Tibial nerve (tissue), 4 donors: ENCODE data around the gene BBS4. TPM values are rescaled to one million over a fixed set of nuclear protein-coding genes. Genes with fewer than 3 reads are reported as not detected.
"Not testable (repeated sequence)": the region's sequence is repeated elsewhere in the genome, so short reads cannot be mapped to it uniquely, and the experiment has no call there.

ENCODE experiments used
- DNase-seq, 2 donors: peaks; one replicate each; pipeline ENCODE4 v3.0.0-alpha.2; 2019; ENCODE audit warnings: low spot score in 2 of 2
- H3K27ac ChIP-seq, 4 donors: fragments of 200-600 bp; sonication (generic) in 3 of 4; one replicate each; pipeline ENCODE4 v1.5.1; 2017 to 2019; ENCODE audit warnings: mild to moderate bottlenecking in 1 of 4
- H3K27me3 ChIP-seq, 2 donors: fragments of 200-600 bp; sonication (generic) in 1 of 2; one replicate each; pipeline versions ENCODE4 v1.5.1 to v1.6.0; 2017 to 2019
- H3K36me3 ChIP-seq, 3 donors: fragments of 200-600 bp; sonication (generic); one replicate each; pipeline ENCODE4 v1.5.1; 2018 to 2019
- H3K4me1 ChIP-seq, 4 donors: fragments of 200-600 bp; sonication (generic) in 3 of 4; one replicate each; pipeline ENCODE4 v1.5.1; 2017 to 2019
- H3K4me3 ChIP-seq, 4 donors: fragments of 200-600 bp; sonication (generic) in 3 of 4; one replicate each; pipeline ENCODE4 v1.5.1; 2017 to 2019; ENCODE audit warnings: mild to moderate bottlenecking in 1 of 4, moderate library complexity in 1 of 4
- H3K9me3 ChIP-seq, 4 donors: fragments of 200-600 bp; sonication (generic) in 3 of 4; one replicate each; pipeline ENCODE4 v1.5.1; 2017 to 2019
- EP300 ChIP-seq, 2 donors: sonication (generic); formaldehyde crosslinking; IDR thresholded peaks; one replicate each; pipeline ENCODE4 v1.6.1; 2017; ENCODE audit warnings: antibody characterized with exemption in 2 of 2, mild to moderate bottlenecking in 1 of 2
- POLR2A ChIP-seq, 2 donors: fragments of 450-650 bp; IDR thresholded peaks; one replicate each; pipeline ENCODE4 v1.6.1; 2017; ENCODE audit warnings: antibody characterized with exemption in 2 of 2, mild to moderate bottlenecking in 2 of 2, moderate library complexity in 2 of 2
- WGBS, 2 donors: methylation state at CpG; one replicate each; pipeline ENCODE4 v1.1.5; 2018; 5-methylcytosine and 5-hydroxymethylcytosine counted together
- total RNA-seq, 4 donors: library from RNA; depleted of rRNA; stranded (reverse); fragments of >200 nt; gene quantifications; one replicate each; pipeline ENCODE4 v1.1.0, GENCODE V29; 2016
- TF ChIP-seq, protein P1 (sequence below), 5 experiments: fragments of 200-600 bp in 3 of 5; fragments of 450-650 bp in 2 of 5; sonication (generic) in 3 of 5; IDR thresholded peaks; one replicate each; pipeline ENCODE4 v1.5.1; 2016 to 2019; ENCODE audit warnings: antibody characterized with exemption in 5 of 5, mild to moderate bottlenecking in 3 of 5, moderate library complexity in 2 of 5

BBS4 gene
- total RNA-seq, 4 donors from 2014 or later, result 28.4 to 63.3 (median 38.7) TPM

DNA sequence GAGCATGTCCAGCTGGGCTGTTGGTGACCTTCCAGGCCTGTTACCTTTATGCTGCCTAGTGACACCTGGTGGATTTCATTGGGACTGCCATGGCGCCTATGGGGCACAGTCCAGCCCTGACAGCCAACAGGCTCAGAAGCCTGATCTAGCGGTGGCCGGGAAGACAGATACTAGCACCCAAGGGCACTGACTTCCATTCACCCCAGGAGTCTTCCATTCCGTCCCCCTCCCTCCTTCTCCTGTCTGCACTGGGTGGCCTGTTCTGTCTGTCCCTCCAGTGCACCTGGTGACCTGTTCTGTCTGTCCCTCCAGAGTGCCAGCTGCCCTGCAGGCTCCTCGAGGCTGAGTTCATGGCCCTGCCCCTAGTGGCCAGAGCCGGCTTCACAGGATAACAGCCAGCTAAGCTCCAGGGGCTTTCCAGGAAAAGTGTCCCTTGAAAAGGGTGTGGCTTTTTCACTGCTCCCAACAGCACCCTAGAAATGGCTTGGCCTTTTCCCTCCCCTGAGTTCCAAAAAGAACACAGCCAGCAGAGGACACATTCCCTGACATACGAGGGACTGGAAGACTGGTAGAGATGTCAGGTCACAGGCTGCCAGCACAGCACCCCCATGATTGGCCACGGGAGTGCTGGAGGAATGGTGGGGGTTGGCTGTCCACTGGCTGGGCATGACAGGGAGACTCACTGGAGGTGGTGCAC is 15.2 kb upstream of the BBS4 start:
- peak overlapping the region in 1 of 4 donors; percentile 6 for H3K4me3 ChIP-seq
- H3K36me3 ChIP-seq, H3K27me3 ChIP-seq, H3K9me3 ChIP-seq, H3K27ac ChIP-seq, H3K4me1 ChIP-seq: not testable (repeated sequence)
- TF ChIP-seq, protein P1, sequence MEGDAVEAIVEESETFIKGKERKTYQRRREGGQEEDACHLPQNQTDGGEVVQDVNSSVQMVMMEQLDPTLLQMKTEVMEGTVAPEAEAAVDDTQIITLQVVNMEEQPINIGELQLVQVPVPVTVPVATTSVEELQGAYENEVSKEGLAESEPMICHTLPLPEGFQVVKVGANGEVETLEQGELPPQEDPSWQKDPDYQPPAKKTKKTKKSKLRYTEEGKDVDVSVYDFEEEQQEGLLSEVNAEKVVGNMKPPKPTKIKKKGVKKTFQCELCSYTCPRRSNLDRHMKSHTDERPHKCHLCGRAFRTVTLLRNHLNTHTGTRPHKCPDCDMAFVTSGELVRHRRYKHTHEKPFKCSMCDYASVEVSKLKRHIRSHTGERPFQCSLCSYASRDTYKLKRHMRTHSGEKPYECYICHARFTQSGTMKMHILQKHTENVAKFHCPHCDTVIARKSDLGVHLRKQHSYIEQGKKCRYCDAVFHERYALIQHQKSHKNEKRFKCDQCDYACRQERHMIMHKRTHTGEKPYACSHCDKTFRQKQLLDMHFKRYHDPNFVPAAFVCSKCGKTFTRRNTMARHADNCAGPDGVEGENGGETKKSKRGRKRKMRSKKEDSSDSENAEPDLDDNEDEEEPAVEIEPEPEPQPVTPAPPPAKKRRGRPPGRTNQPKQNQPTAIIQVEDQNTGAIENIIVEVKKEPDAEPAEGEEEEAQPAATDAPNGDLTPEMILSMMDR (IDR thresholded peaks at IDR 0.05), result peak; percentile 57 to 73 (median 68)
- DNase-seq, result peak; percentile 56 to 84
- WGBS, 2 donors, result 5 to 8% methylated on average over 7 of the region's 8 CpGs

DNA sequence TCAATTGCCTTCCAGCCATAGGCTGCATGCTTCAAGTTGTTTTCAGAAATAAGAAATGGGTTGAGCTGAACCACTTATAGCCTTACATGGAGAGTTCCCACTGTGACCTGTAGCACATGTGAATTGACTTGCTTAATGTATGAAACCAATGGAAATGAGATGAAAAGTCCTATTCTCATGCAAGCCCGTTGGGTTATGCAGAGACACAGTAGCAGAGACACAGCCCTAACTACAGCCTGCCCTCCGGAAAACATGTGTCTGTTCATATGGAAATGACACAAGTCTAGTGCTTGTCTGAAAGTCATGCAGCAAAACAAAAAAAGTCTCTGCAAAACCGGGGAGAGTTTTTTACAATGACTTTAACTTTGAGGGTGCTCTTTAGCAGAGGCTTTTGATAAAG is 14.5 kb upstream of the BBS4 start:
- no peak for DNase-seq
- WGBS, 2 donors, result 16 to 19% methylated on average over 3 of the region's 3 CpGs
- Histone ChIP-seq H3K4me1 (peaks cover 0 to 6% (median 0%) of the 10 kb centered on the region in 4 donors), H3K9me3 (no peaks in the 10 kb centered on the region), H3K4me3 (no peak overlapping the region), H3K27me3 (peaks cover 0 to 3% of the 10 kb centered on the region in 2 donors), H3K36me3 (no peaks in the 10 kb centered on the region), H3K27ac (no peak overlapping the region)
- TF ChIP-seq, protein P1 (IDR thresholded peaks at IDR 0.05), result no peak
- TF ChIP-seq EP300 (IDR thresholded peaks at IDR 0.05) (no peak), POLR2A (IDR thresholded peaks at IDR 0.05) (no peak)

DNA sequence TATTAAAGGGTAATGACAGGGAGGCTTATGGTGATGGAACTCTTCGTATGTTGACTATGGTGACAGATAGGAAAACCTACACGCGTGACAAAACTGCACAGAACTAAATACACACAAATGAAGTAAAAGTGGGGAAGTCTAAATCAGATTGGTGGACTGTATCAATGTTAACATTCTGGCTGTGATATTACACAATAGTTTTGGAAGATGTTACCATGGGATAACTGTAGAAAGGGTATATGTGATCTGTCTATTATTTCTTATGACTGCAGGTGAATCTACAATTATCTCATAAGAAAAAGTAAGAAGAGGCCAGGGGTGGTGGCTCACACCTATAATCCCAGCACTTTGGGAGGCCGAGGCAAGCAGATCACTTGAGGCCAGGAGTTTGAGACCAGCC is 9.2 kb upstream of the BBS4 start:
- no peak overlapping the region for H3K4me3 ChIP-seq
- DNase-seq, result no peak
- H3K4me1 ChIP-seq, result no peaks in the 10 kb centered on the region
- no peaks in the 10 kb centered on the region for H3K36me3 ChIP-seq
- TF ChIP-seq, protein P1 (IDR thresholded peaks at IDR 0.05), result no peak
- TF ChIP-seq EP300 (IDR thresholded peaks at IDR 0.05) (no peak), POLR2A (IDR thresholded peaks at IDR 0.05) (no peak)
- no peak overlapping the region for H3K27ac ChIP-seq
- H3K27me3 ChIP-seq, result peaks cover 0 to 33% of the 10 kb centered on the region in 2 donors
- H3K9me3 ChIP-seq, result no peaks in the 10 kb centered on the region
- WGBS, 2 donors, result 86 to 91% methylated on average over 4 of the region's 4 CpGs

DNA sequence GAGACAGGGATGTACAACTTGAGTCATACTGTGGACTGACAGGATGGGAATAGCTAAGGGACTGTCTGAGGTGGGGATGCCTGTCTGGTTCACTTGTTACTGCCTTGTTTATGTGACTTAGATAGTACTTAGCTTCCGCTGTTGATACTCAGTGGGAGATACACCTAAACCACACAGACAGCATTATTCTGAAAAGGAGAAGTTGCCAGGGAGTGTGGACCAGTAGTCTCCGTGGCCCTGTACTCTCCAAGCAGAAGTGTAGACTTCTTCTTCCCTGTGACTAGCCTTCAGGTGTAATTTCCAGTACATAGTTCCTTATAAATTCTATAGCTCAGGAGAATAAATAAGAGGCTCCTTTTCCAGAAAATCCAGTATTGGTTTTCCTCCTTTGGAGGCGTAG is 5.1 kb upstream of the BBS4 start:
- WGBS, 2 donors, result 53 to 54% methylated on average over 3 of the region's 3 CpGs
- H3K9me3 ChIP-seq, result no peaks in the 10 kb centered on the region
- H3K27ac ChIP-seq, result no peak overlapping the region
- H3K4me1 ChIP-seq, result peaks cover 0 to 6% (median 0%) of the 10 kb centered on the region in 4 donors
- no peak for TF ChIP-seq EP300 (IDR thresholded peaks at IDR 0.05)
- no peak for TF ChIP-seq POLR2A (IDR thresholded peaks at IDR 0.05)
- TF ChIP-seq, protein P1 (IDR thresholded peaks at IDR 0.05), result no peak
- no peak for DNase-seq
- no peak overlapping the region for H3K4me3 ChIP-seq
- H3K36me3 ChIP-seq, result no peaks in the 10 kb centered on the region
- peaks cover 0 to 33% of the 10 kb centered on the region in 2 donors for H3K27me3 ChIP-seq

DNA sequence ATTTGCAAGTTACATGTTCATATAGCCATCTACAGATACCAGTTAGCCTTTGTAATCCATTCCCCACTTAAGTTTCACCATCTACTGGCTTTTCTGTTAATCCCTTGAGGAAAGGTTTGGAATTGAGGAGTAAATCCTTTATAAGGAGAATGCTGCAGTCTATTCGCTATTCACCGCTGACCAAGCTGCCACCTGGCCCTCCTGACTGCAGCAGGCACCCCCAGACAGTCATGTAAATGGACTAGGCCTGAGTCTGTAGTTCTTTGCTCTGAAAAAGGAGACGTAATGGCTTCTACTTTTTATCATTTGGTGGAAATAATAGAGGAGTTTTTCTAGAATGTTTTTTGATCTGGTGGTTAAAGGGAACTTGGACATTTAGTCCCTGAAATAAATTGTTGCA is 3.2 kb upstream of the BBS4 start:
- no peaks in the 10 kb centered on the region for H3K9me3 ChIP-seq
- H3K27me3 ChIP-seq, result peaks cover 0 to 17% of the 10 kb centered on the region in 2 donors
- H3K4me3 ChIP-seq, result no peak overlapping the region
- TF ChIP-seq POLR2A (IDR thresholded peaks at IDR 0.05) (no peak), EP300 (IDR thresholded peaks at IDR 0.05) (no peak)
- whole genome bisulfite sequencing, 2 donors, result 89 to 90% methylated on average over 3 of the region's 3 CpGs
- H3K27ac ChIP-seq, result no peak overlapping the region
- H3K36me3 ChIP-seq, result no peaks in the 10 kb centered on the region
- peaks cover 0 to 13% (median 0%) of the 10 kb centered on the region in 4 donors for H3K4me1 ChIP-seq
- no peak for DNase-seq
